ENCODE results near the gene CCDC12.

Gene CCDC12

GRCh38 chr3:46995901-46996562 is 19.5 kb upstream of the CCDC12 start:
- DNase-seq, result no peak

GRCh38 chr3:46994801-46995731 is 18.5 kb upstream of the CCDC12 start:
- no peak for DNase-seq

DNA sequence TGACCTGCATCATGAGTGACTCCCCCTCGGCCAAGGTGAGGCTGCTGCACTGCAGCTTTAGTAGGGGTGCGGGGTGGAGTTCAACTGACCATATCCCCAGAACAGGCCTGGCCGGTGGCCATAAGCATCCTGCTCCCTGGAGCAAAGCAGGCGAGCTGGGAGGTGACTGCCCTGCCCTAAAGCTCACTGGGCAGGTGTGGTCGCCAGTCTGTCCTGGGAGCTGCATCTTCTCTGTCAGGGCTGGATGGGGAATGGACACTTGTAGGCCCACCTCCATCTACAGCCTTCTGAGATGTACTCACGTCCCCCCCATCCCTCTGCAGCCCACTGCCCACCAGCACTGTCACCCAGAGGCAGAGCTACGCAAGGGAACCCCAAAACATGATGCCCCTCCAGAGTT is 17.4 kb upstream of the CCDC12 start:
- no peak for DNase-seq

DNA sequence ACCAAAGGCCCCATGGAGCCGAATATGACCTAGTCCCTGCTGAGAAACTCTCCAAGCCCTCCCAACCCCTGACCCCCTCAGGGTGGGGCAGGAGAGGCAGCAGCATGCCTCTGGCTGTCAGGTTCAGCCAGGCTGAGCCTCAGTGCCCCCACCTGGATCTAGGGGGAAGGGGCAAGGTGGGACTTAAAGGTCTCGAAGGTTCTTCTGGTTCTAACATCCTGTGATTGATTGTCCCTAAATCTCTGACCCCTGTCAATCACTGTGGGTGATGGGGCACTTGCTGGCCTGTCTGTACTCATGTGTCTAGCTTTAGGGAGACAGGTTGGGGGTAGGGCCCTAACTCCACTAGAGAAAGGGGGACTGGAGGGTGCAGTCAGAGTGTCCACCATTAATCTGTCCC is 16.7 kb upstream of the CCDC12 start:
- DNase-seq, result no peak

- DNase-seq, result no peak
Measured at GRCh38 chr3:46992231-46992630, 15.7 kb upstream of the CCDC12 start.

DNA sequence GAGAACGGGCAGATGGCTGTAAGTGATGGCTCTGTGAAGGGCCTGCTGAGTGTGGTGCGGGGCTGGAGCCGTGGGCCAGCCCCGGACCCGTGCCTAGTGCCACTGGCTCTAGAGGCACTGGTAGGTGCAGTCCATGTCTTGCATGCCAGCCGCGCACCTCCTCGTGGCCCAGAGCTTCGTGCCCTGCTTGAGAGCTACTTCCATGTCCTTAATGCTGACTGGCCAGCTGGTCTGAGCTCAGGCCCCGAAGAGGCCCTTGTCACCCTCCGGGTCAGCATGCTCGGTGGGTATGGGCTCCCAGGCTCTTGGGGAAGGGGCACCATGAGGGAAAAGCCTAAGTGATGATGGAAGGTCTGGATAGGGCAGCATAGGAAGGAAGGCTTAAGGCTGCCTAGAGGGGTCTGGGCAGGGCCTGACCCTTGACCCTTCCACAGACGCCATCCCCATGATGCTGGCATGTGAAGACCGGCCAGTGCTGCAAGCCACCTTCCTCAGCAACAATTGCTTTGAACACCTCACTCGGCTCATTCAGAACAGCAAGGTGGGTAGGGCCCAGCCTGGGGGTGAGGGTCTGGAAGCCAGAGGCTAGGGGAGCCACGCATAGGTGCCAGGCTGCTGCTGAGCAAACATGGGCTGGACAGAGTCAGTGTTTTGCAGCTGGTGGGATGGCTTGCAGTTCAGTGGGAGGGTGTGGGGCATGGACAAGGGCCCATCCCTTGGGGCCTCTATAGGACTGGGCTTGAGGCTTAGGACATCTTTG is 15.0 kb upstream of the CCDC12 start:
- no peak for DNase-seq

- DNase-seq, result peak in 1 of 2 donors; percentile 44
Measured at GRCh38 chr3:46990573-46991374, 14.2 kb upstream of the CCDC12 start.

GRCh38 chr3:46989146-46989810 is 12.7 kb upstream of the CCDC12 start:
- no peak for DNase-seq

- no peak for DNase-seq
Measured at GRCh38 chr3:46988616-46989015, 12.1 kb upstream of the CCDC12 start.

GRCh38 chr3:46987743-46988401 is 11.3 kb upstream of the CCDC12 start:
- peak; percentile 91 to 94 for DNase-seq

GRCh38 chr3:46987319-46987742 is 10.8 kb upstream of the CCDC12 start:
- DNase-seq, result no peak

DNA sequence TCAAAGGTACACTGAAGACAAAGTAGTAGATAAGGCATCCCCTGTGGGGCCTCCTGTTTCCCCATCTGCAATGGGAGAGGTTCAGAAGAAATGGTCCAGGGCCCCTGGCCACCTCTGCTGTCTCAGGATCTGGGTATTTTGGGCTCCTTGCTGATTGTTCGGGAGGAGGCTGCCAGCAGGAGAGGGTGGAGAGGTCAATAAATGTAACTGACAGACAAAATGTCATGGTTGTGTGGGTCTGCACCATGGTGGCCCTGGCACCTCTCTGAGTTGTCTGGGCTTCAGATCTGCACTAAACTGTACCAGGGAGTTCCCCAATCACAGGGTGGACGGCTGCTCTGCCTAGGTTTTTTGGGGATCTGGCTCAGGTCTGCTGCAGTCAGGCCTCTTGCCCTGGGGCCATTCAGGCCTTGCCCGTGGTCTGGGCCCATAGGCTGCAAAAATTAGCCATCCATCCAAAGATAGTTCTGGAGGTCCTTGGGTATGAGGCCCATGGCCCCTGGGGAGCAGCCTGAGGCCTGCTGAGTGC is 10.3 kb upstream of the CCDC12 start:
- no peak for DNase-seq

- no peak for DNase-seq
Measured at GRCh38 chr3:46986055-46986730, 9.6 kb upstream of the CCDC12 start.

DNA sequence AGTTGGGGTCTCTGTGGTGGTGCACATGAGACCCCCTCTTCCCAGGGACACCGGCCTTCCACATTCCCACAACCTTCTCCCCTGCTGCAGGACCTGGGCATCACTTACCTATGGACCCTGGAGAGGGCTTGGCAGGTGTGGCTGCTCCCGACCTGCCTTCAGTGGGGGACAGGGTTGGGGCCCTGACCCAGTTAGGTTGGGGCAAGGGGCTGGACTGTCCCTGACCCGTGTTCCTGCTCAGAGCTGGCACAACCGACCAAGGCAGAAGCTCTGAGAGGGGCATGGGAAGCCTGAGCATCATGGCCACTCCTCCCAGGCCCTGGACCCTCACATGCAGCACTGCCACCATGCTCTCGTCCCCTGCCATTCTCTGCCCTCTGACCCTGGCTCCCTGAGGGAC is 9.0 kb upstream of the CCDC12 start:
- no peak for DNase-seq

GRCh38 chr3:46984591-46985459 is 8.3 kb upstream of the CCDC12 start:
- no peak for DNase-seq

GRCh38 chr3:46982546-46982945 is 6.0 kb upstream of the CCDC12 start:
- DNase-seq, result no peak

DNA sequence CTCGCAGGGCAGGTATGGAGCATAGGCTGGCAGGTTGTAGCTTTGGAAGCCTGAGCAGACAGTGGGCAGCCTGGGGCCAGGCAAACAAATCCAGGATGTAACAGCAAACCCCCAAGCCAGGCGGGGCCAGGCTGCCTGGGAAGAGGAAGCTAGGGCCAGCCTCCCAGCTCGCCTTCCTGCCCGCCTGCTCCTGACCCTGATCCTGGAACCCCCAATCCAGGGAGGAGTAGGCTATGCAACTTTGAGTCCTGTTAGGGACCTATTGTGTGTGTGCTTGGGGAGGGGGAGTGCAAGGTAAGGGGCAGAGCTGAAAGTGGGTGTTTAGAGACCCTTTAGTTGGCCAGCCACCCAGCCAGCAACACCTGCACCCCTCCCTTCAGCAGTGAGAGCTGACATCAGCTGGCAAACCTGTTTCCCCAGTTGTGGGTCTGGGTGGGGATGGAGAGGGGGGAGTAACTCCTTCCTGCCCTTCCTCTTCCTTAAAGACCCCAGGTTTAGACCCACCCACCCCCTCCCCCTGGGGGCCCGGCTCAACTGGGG is 5.5 kb upstream of the CCDC12 start:
- DNase-seq, result no peak

- no peak for DNase-seq
Measured at GRCh38 chr3:46979958-46980497, 3.5 kb upstream of the CCDC12 start.
